NOMO-1 treated with DMSO at 0.1 percent for 48 hours (cell line): ENCODE results near the gene SORCS1.

Experiments
- DNase-seq: peaks from one replicate; lab custom pipeline; 2025; ENCODE audit not compliant: unreplicated experiment; lab: John Stamatoyannopoulos, UW

SORCS1 gene

GRCh38 chr10:106910666-106911065 is 253.8 kb downstream of the SORCS1 start:
- no peak for DNase-seq

GRCh38 chr10:106908225-106908624 is 256.3 kb downstream of the SORCS1 start:
- no peak for DNase-seq

- DNase-seq: no peak
Measured at GRCh38 chr10:106904209-106904608, 260.3 kb downstream of the SORCS1 start.

GRCh38 chr10:106903180-106903579 is 261.3 kb downstream of the SORCS1 start:
- no peak for DNase-seq

GRCh38 chr10:106900016-106900652 is 264.4 kb downstream of the SORCS1 start:
- DNase-seq: no peak

GRCh38 chr10:106898446-106898845 is 266.1 kb downstream of the SORCS1 start:
- no peak for DNase-seq

GRCh38 chr10:106897719-106898118 is 266.8 kb downstream of the SORCS1 start:
- DNase-seq: no peak

- DNase-seq: no peak
Measured at GRCh38 chr10:106894692-106895091, 269.8 kb downstream of the SORCS1 start.

- no peak for DNase-seq
Measured at GRCh38 chr10:106877574-106877973, 286.9 kb downstream of the SORCS1 start.

- no peak for DNase-seq
Measured at GRCh38 chr10:106874604-106874889, 290.0 kb downstream of the SORCS1 start.

- no peak for DNase-seq
Measured at GRCh38 chr10:106873770-106874603, 290.5 kb downstream of the SORCS1 start.

GRCh38 chr10:106872176-106872575 is 292.3 kb downstream of the SORCS1 start:
- DNase-seq: no peak

- no peak for DNase-seq
Measured at GRCh38 chr10:106866244-106866845, 298.2 kb downstream of the SORCS1 start.

GRCh38 chr10:106864031-106864430 is 300.5 kb downstream of the SORCS1 start:
- no peak for DNase-seq

- DNase-seq: no peak
Measured at GRCh38 chr10:106863549-106863948, 301.0 kb downstream of the SORCS1 start.

GRCh38 chr10:106859892-106860652 is 304.4 kb downstream of the SORCS1 start:
- DNase-seq: no peak

- DNase-seq: no peak
Measured at GRCh38 chr10:106857728-106858127, 306.8 kb downstream of the SORCS1 start.

- DNase-seq: no peak
Measured at GRCh38 chr10:106857213-106857612, 307.3 kb downstream of the SORCS1 start.

- peak; percentile 89 for DNase-seq
Measured at GRCh38 chr10:106836933-106837663, 327.4 kb downstream of the SORCS1 start.

GRCh38 chr10:106832846-106833245 is 331.7 kb downstream of the SORCS1 start:
- DNase-seq: no peak

- peak; percentile 57 for DNase-seq
Measured at GRCh38 chr10:106830471-106830870, 334.0 kb downstream of the SORCS1 start.
